ENCODE measurements around the gene WASHC4. TPM values are rescaled to one million over a fixed set of nuclear protein-coding genes. Genes with fewer than 3 reads are reported as not detected.

WASHC4 gene
- polyA plus RNA-seq, 1 of the 3 experiments (the other 2 are of a cell fraction): 11.2 TPM

GRCh38 chr12:105157606-105158005 is 50.1 kb downstream of the WASHC4 start:
- H3K27ac ChIP-seq (ENCODE audit: low read depth in 2 of 2, low read length in 1 of 2): no peak overlapping the region; a peak in 1 of 4 replicates
- TF ChIP-seq PBX3 (IDR thresholded peaks at IDR 0.05) (no peak), TCF12 (IDR thresholded peaks at IDR 0.05) (no peak), MXI1 (IDR thresholded peaks at IDR 0.05; ENCODE audit: low read depth, low read length) (no peak), FOXJ3 (CRISPR knock-in tag; IDR thresholded peaks at IDR 0.05) (no peak), FOSL2 (IDR thresholded peaks at IDR 0.05; ENCODE audit: borderline replicate concordance, low read depth) (no peak), SMC3 (IDR thresholded peaks at IDR 0.05; ENCODE audit: low read depth, low read length) (no peak), NFIC (IDR thresholded peaks at IDR 0.05; ENCODE audit: borderline replicate concordance) (no peak), IRF3 (IDR thresholded peaks at IDR 0.05; ENCODE audit: low read depth, low read length) (no peak), MEF2A (IDR thresholded peaks at IDR 0.05; ENCODE audit: borderline replicate concordance, low read depth) (no peak), REST (IDR thresholded peaks at IDR 0.05; ENCODE audit: low read depth, low read length) (no peak), NRF1 (IDR thresholded peaks at IDR 0.05; ENCODE audit: low read depth, low read length) (no peak), TAF1 (IDR thresholded peaks at IDR 0.05; ENCODE audit: borderline replicate concordance, low read depth, low read length) (no peak), EZH2phosphoT487 (IDR thresholded peaks at IDR 0.05; ENCODE audit: borderline replicate concordance, low read depth) (no peak), RCOR1 (IDR thresholded peaks at IDR 0.05; ENCODE audit: low read length) (no peak), ELF1 (IDR thresholded peaks at IDR 0.05) (no peak), EP300 (IDR thresholded peaks at IDR 0.05; ENCODE audit: borderline replicate concordance in 1 of 2, low read depth in 1 of 2, low read length in 1 of 2) (no peak)
- no peaks in the 10 kb centered on the region for H3K79me2 ChIP-seq (ENCODE audit: insufficient read depth)
- CTCF ChIA-PET: no interaction called here
- H3K4me3 ChIP-seq (ENCODE audit: low read depth in 2 of 2, low read length in 1 of 2): no peak overlapping the region
- H4K20me1 ChIP-seq (ENCODE audit: insufficient read depth): no peaks in the 10 kb centered on the region
- POLR2A ChIA-PET: no interaction called here
- H3K9me2 ChIP-seq: no peaks in the 10 kb centered on the region
- no peak overlapping the region for H2AFZ ChIP-seq (ENCODE audit: low read depth)
- no peak overlapping the region for H3K4me2 ChIP-seq
- H3F3A ChIP-seq (replicated peaks; ENCODE audit: insufficient read depth): peaks cover 8% of the 10 kb centered on the region
- no peaks in the 10 kb centered on the region; a peak in 2 of 4 replicates for H3K4me1 ChIP-seq (ENCODE audit: control insufficient read depth in 1 of 2, insufficient read depth in 2 of 2, low read depth in 1 of 2, low read length in 1 of 2)
- H3K9me3 ChIP-seq: no peaks in the 10 kb centered on the region
- H3K9ac ChIP-seq: no peak overlapping the region
- H3K36me3 ChIP-seq (replicated peaks in 1 of 2; ENCODE audit: control insufficient read depth in 1 of 2, insufficient read depth in 2 of 2, low read length in 1 of 2): peaks cover 76 to 88% of the 10 kb centered on the region in 2 experiments
- DNase-seq: no peak
- no peaks in the 10 kb centered on the region for H3K27me3 ChIP-seq (ENCODE audit: insufficient read depth)
- 96% methylated on average over 3 of the region's 3 CpGs for WGBS (ENCODE audit: low lambda C conversion rate)

All from SK-N-SH (cell line).